Pancreas (tissue), 10 donors: ENCODE data around the gene METTL22. TPM values are rescaled to one million over a fixed set of nuclear protein-coding genes. Genes with fewer than 3 reads are reported as not detected.

Source experiments
- ATAC-seq, 4 donors: fragments of 200-7000 bp; cut with Tn5 transposase; one replicate each; pipeline versions ENCODE4 v1.8.0 to v1.9.1; 2020; ENCODE audit warnings: mild to moderate bottlenecking in 4 of 4, moderate library complexity in 4 of 4
- DNase-seq, 6 donors: peaks; one replicate each; pipeline ENCODE4 v3.0.0-alpha.2; 2020
- FAIRE-seq: peaks from 2 replicates; lab custom pipeline; 2012; peaks lifted over from hg19 to GRCh38; lab: Jason Lieb, UNC
- H3K27ac ChIP-seq, 4 donors: fragments of 200-600 bp; sonication (generic); 1 replicate in 3 of 4; 2 replicates in 1 of 4; pipeline versions ENCODE4 v1.5.0 to v1.8.0; 2020
- H3K27me3 ChIP-seq, 4 donors: fragments of 200-600 bp; one replicate each; pipeline ENCODE4 v1.8.0; 2021
- H3K36me3 ChIP-seq, 3 donors: fragments of 200-600 bp; sonication (generic) in 1 of 3; one replicate each; pipeline versions ENCODE4 v1.5.0 to v1.8.0; 2020 to 2021
- H3K4me1 ChIP-seq, 3 donors: fragments of 200-600 bp; one replicate each; pipeline ENCODE4 v1.8.0; 2021
- H3K4me3 ChIP-seq, 4 donors: fragments of 200-600 bp; sonication (generic) in 2 of 4; one replicate each; pipeline versions ENCODE4 v1.5.0 to v1.8.0; 2020 to 2021
- H3K9me3 ChIP-seq, 4 donors: fragments of 200-600 bp; one replicate each; pipeline ENCODE4 v1.8.0; 2021
- CTCF ChIP-seq, 4 donors: fragments of 200-600 bp; sonication (generic) in 3 of 4; IDR thresholded peaks; one replicate each; pipeline versions ENCODE4 v1.5.0 to v1.8.0; 2021; ENCODE audit warnings: antibody characterized with exemption in 4 of 4
- WGBS, 2 donors: extraction: QIAGEN DNeasy Blood & Tissue Kit; methylation state at CpG; one replicate each; pipeline ENCODE4 v1.1.7; 2013; 5-methylcytosine and 5-hydroxymethylcytosine counted together
- intact Hi-C, 3 donors: fragments of 100-400 bp; cut with DNase I; formaldehyde crosslinking; loops; one replicate each; pipeline versions ENCODE4 v1.11.1 to v1.14.2; 2022
- polyA plus RNA-seq, 2 donors: library from polyadenylated mRNA; stranded (reverse); fragments of 200-250 nt; gene quantifications; one replicate each; pipeline ENCODE4 v1.2.3, GENCODE V29; 2013
- total RNA-seq, 6 donors: library from RNA; stranded (reverse); fragmentation: NEBNext Ultra II Directional in 4 of 6; extraction: Animal tissue kit (Norgen Biotek cat#: 25700) in 4 of 6; gene quantifications; one replicate each; pipeline versions ENCODE4 v1.2.1 to v1.2.4, GENCODE V29; 2021 to 2023
- donor health status: healthy with polysubstance abuse.
- donor health status: DM: no; HTN: no; CAD: no; lungs with moderate emphysema.
- donor health status: DM: no; HTN: no; CAD: no.
- donor health status: control.
- donor health status: control.
- donor health status: Bipolar disorder and iron deficiency.
- donor health status: DM: yes; HTN: yes; CAD: no.
- donor health status: DM: no; HTN: no; CAD: no.
- donor health status: DM: no; HTN: no; CAD: no.
- donor health status: DM: yes; HTN: yes; CAD: no.

METTL22 gene
- total and polyA plus RNA-seq, 8 donors = 9.7 to 38.9 (median 16.2) TPM

GRCh38 chr16:8590811-8591210 lies 30.7 kb upstream of the METTL22 start:
- Histone ChIP-seq H3K27me3 (peaks cover 0 to 9% (median 5%) of the 10 kb centered on the region in 4 donors), H3K9me3 (no peaks in the 10 kb centered on the region), H3K27ac (no peak overlapping the region), H3K4me3 (no peak overlapping the region), H3K36me3 (no peaks in the 10 kb centered on the region), H3K4me1 (peaks cover 0 to 6% (median 0%) of the 10 kb centered on the region in 3 donors)
- WGBS, 2 donors = 89 to 93% methylated on average over 3 of the region's 3 CpGs
- TF ChIP-seq CTCF (IDR thresholded peaks at IDR 0.05) = no peak
- no peak for FAIRE-seq
- intact Hi-C loops = no loop called here
- ATAC-seq = no peak
- no peak for DNase-seq

- no peak for FAIRE-seq
These were observed 30.0 kb upstream of the METTL22 start for GRCh38 chr16:8591451-8591850.

GRCh38 chr16:8594149-8594666 lies 27.3 kb upstream of the METTL22 start:
- FAIRE-seq (no peak), DNase-seq (no peak), ATAC-seq (no peak)
- Histone ChIP-seq H3K4me3 (no peak overlapping the region), H3K36me3 (no peaks in the 10 kb centered on the region), H3K27ac (no peak overlapping the region), H3K27me3 (peaks cover 0 to 7% (median 2%) of the 10 kb centered on the region in 4 donors), H3K4me1 (peaks cover 0 to 5% (median 0%) of the 10 kb centered on the region in 3 donors), H3K9me3 (no peaks in the 10 kb centered on the region)
- intact Hi-C loops = no loop called here
- 53 to 59% methylated on average over 9 of the region's 9 CpGs for WGBS, 2 donors
- no peak for TF ChIP-seq CTCF (IDR thresholded peaks at IDR 0.05)

More at GRCh38 chr16:8591451-8591850, 30.0 kb upstream of the METTL22 start:
- Histone ChIP-seq H3K4me3 (no peak overlapping the region), H3K36me3 (no peaks in the 10 kb centered on the region), H3K4me1 (peaks cover 0 to 6% (median 0%) of the 10 kb centered on the region in 3 donors), H3K9me3 (no peaks in the 10 kb centered on the region), H3K27ac (no peak overlapping the region), H3K27me3 (peaks cover 0 to 9% (median 5%) of the 10 kb centered on the region in 4 donors)
- DNase-seq = no peak
- 94 to 96% methylated on average over 3 of the region's 3 CpGs for WGBS, 2 donors
- no peak for TF ChIP-seq CTCF (IDR thresholded peaks at IDR 0.05)
- intact Hi-C loops = no loop called here
- no peak for ATAC-seq

- no peak for TF ChIP-seq CTCF (IDR thresholded peaks at IDR 0.05)
- no peaks in the 10 kb centered on the region for H3K4me1 ChIP-seq
- intact Hi-C loops = no loop called here
- no peaks in the 10 kb centered on the region for H3K27me3 ChIP-seq
- H3K36me3 ChIP-seq = no peaks in the 10 kb centered on the region
- ATAC-seq (no peak), FAIRE-seq (no peak), DNase-seq (no peak)
- no peak overlapping the region for H3K27ac ChIP-seq
- H3K9me3 ChIP-seq = no peaks in the 10 kb centered on the region
- no peak overlapping the region for H3K4me3 ChIP-seq
- WGBS, 2 donors = 77 to 97% methylated on average over 5 of the region's 5 CpGs
These were observed 25.7 kb upstream of the METTL22 start for GRCh38 chr16:8595783-8596182.

GRCh38 chr16:8596581-8596980 lies 24.9 kb upstream of the METTL22 start:
- Histone ChIP-seq H3K36me3 (no peaks in the 10 kb centered on the region), H3K27ac (no peak overlapping the region), H3K9me3 (no peaks in the 10 kb centered on the region), H3K27me3 (no peaks in the 10 kb centered on the region), H3K4me1 (no peaks in the 10 kb centered on the region), H3K4me3 (no peak overlapping the region)
- 86 to 100% methylated on average over 1 of the region's 1 CpG for WGBS, 2 donors
- no peak for FAIRE-seq
- no peak for DNase-seq
- intact Hi-C loops = no loop called here
- TF ChIP-seq CTCF (IDR thresholded peaks at IDR 0.05) = no peak
- no peak for ATAC-seq
